Esophagus squamous epithelium (tissue), 4 donors: ENCODE results near the gene PLPP6.

ENCODE experiments used
- CTCF ChIP-seq, 6 experiments: fragments of 450-650 bp in 4 of 6; fragments of 200-600 bp in 2 of 6; sonication (generic) in 2 of 6; IDR thresholded peaks; one replicate each; pipeline ENCODE4 v1.5.1; 2016 to 2019; ENCODE audit warnings: antibody characterized with exemption in 6 of 6, mild to moderate bottlenecking in 4 of 6, moderate library complexity in 4 of 6
- POLR2A ChIP-seq, 4 donors: fragments of 450-650 bp; IDR thresholded peaks; one replicate each; pipeline ENCODE4 v1.6.1; 2017; ENCODE audit warnings: antibody characterized with exemption in 4 of 4, mild to moderate bottlenecking in 4 of 4, moderate library complexity in 3 of 4

- TF ChIP-seq CTCF (IDR thresholded peaks at IDR 0.05) (no peak), POLR2A (IDR thresholded peaks at IDR 0.05) (no peak)
Observed at GRCh38 chr9:4701526-4701925, 39.4 kb downstream of the PLPP6 start.
